GM23338 (cell line): Measurements from ENCODE around the gene FOXP1. TPM values are rescaled to one million over a fixed set of nuclear protein-coding genes. Genes with fewer than 3 reads are reported as not detected.

ENCODE experiments used
- ATAC-seq: fragments of 200-7000 bp; cut with Tn5 transposase; 3 replicates; pipeline ENCODE4 v1.9.1; 2020
- DNase-seq: peaks from one replicate; pipeline ENCODE4 v3.0.0-alpha.2; 2015; ENCODE audit warnings: low spot score
- H2AFZ ChIP-seq: fragments of 200-600 bp; sonication (generic); 2 replicates; pipeline ENCODE4 v1.8.0; 2016; ENCODE audit warnings: antibody characterized with exemption, mild to moderate bottlenecking, moderate library complexity
- H3F3A ChIP-seq: fragments of 200-600 bp; sonication (generic); replicated peaks from 2 replicates; pipeline ENCODE4 v1.8.0; 2017; ENCODE audit warnings: antibody characterized with exemption, mixed run types, low read depth
- H3K27ac ChIP-seq: fragments of 200-600 bp; sonication (generic); 2 replicates; pipeline ENCODE4 v1.6.1; 2016; ENCODE audit warnings: low read depth
- H3K27me3 ChIP-seq: fragments of 200-600 bp; sonication (generic); 2 replicates; pipeline ENCODE4 v1.8.0; 2016; ENCODE audit warnings: mild to moderate bottlenecking, mixed run types, moderate library complexity; ENCODE audit not compliant: insufficient read depth
- H3K36me3 ChIP-seq: fragments of 200-600 bp; sonication (generic); 2 replicates; pipeline ENCODE4 v1.8.0; 2016; ENCODE audit warnings: mild to moderate bottlenecking; ENCODE audit not compliant: insufficient read depth
- H3K4me1 ChIP-seq: fragments of 200-600 bp; sonication (generic); 2 replicates; pipeline ENCODE4 v1.8.0; 2016; ENCODE audit warnings: mild to moderate bottlenecking, moderate library complexity; ENCODE audit not compliant: insufficient read depth
- H3K4me2 ChIP-seq: fragments of 200-600 bp; sonication (generic); 2 replicates; pipeline ENCODE4 v1.7.1; 2017; ENCODE audit warnings: mixed run types
- H3K4me3 ChIP-seq: fragments of 200-600 bp; sonication (generic); 2 replicates; pipeline ENCODE4 v1.6.1; 2016; ENCODE audit warnings: mixed run types
- H3K79me2 ChIP-seq: fragments of 200-600 bp; sonication (generic); replicated peaks from 2 replicates; pipeline ENCODE4 v1.8.0; 2017; ENCODE audit warnings: mild to moderate bottlenecking; ENCODE audit not compliant: insufficient read depth
- H3K9me2 ChIP-seq: fragments of 200-600 bp; sonication (generic); 2 replicates; pipeline ENCODE4 v1.8.0; 2017; ENCODE audit not compliant: insufficient read depth
- H4K20me1 ChIP-seq: fragments of 200-600 bp; sonication (generic); replicated peaks from 2 replicates; pipeline ENCODE4 v1.8.0; 2017; ENCODE audit warnings: mild to moderate bottlenecking; ENCODE audit not compliant: insufficient read depth
- H3K27ac Mint-ChIP-seq: 2 replicates; pipeline ENCODE4 v1.8.0; 2020; ENCODE audit warnings: inconsistent platforms, mild to moderate bottlenecking, moderate library complexity, mixed read lengths
- H3K27me3 Mint-ChIP-seq: 3 replicates; pipeline ENCODE4 v1.8.0; 2022; ENCODE audit warnings: low read depth, mild to moderate bottlenecking, moderate library complexity, mixed read lengths, inconsistent platforms; ENCODE audit not compliant: insufficient read depth, poor library complexity
- H3K36me3 Mint-ChIP-seq: 3 replicates; pipeline ENCODE4 v1.8.0; 2021; ENCODE audit warnings: low read depth, mild to moderate bottlenecking, inconsistent platforms, moderate library complexity, mixed read lengths
- H3K4me1 Mint-ChIP-seq: 3 replicates; pipeline ENCODE4 v1.8.0; 2020; ENCODE audit warnings: mild to moderate bottlenecking, inconsistent platforms, mixed read lengths
- H3K4me3 Mint-ChIP-seq: 3 replicates; pipeline ENCODE4 v1.8.0; 2021; ENCODE audit warnings: moderate library complexity, mild to moderate bottlenecking, inconsistent platforms, mixed read lengths
- H3K9me3 Mint-ChIP-seq: 3 replicates; pipeline ENCODE4 v1.8.0; 2020; ENCODE audit warnings: moderate library complexity, mild to moderate bottlenecking, inconsistent platforms, mixed read lengths
- CREB1 ChIP-seq: fragments of 250-450 bp; sonication (Bioruptor Pico); IDR thresholded peaks from 2 replicates; pipeline ENCODE4 v1.5.0; 2020; ENCODE audit warnings: low read depth, mild to moderate bottlenecking, moderate library complexity
- ETS1 ChIP-seq: IDR thresholded peaks from 2 replicates; pipeline ENCODE4 v1.6.1; 2016; ENCODE audit warnings: antibody characterized with exemption
- EZH2 ChIP-seq: fragments of 200-600 bp; sonication (generic); IDR thresholded peaks from one replicate; pipeline ENCODE4 v1.8.0; 2017; ENCODE audit warnings: antibody characterized with exemption, mild to moderate bottlenecking, low read depth; ENCODE audit not compliant: unreplicated experiment
- EZH2phosphoT487 ChIP-seq: fragments of 200-600 bp; sonication (generic); IDR thresholded peaks from one replicate; pipeline ENCODE4 v1.8.1; 2018; ENCODE audit warnings: antibody characterized with exemption; ENCODE audit not compliant: unreplicated experiment
- JUNB ChIP-seq: IDR thresholded peaks from one replicate; pipeline ENCODE4 v1.6.1; 2016; ENCODE audit warnings: antibody characterized with exemption; ENCODE audit not compliant: unreplicated experiment
- NANOG ChIP-seq: IDR thresholded peaks from 2 replicates; pipeline ENCODE4 v1.6.1; 2016; ENCODE audit warnings: antibody characterized with exemption, borderline replicate concordance
- POLR2AphosphoS5 ChIP-seq: IDR thresholded peaks from 2 replicates; pipeline ENCODE4 v1.6.1; 2016; ENCODE audit warnings: antibody characterized with exemption, low read depth
- REST ChIP-seq: IDR thresholded peaks from one replicate; pipeline ENCODE4 v1.6.1; 2018; ENCODE audit warnings: antibody characterized with exemption; ENCODE audit not compliant: unreplicated experiment
- ZNF114 ChIP-seq: fragments of 250-450 bp; sonication (Bioruptor Pico); IDR thresholded peaks from 2 replicates; pipeline ENCODE4 v1.5.0; 2020; ENCODE audit warnings: mild to moderate bottlenecking, moderate library complexity
- ZNF331 ChIP-seq: fragments of 250-450 bp; sonication (Bioruptor Pico); IDR thresholded peaks from 2 replicates; pipeline ENCODE4 v1.5.0; 2020; ENCODE audit warnings: low read depth, mild to moderate bottlenecking, moderate library complexity
- polyA plus RNA-seq: library from polyadenylated mRNA; unstranded; fragments of >200 nt; fragmentation: Nextera tagmentation; extraction: Ambion mirVana; gene quantifications from 2 replicates; pipeline ENCODE4 v1.2.1, GENCODE V29; 2016
- total RNA-seq: library from RNA; depleted of rRNA; stranded (reverse); fragments of >200 nt; shearing (Covaris generic); gene quantifications from 2 replicates; pipeline ENCODE4 v1.2.3, GENCODE V29; 2014
- TF ChIP-seq, protein P1 (sequence below), 2 experiments: fragments of 200-600 bp in 1 of 2; sonication (generic) in 1 of 2; conservative IDR thresholded peaks; 2 replicates each; pipeline versions ENCODE4 v1.5.1 to v1.6.1; 2016 to 2017; ENCODE audit warnings: antibody characterized with exemption in 2 of 2, low read depth in 2 of 2, mild to moderate bottlenecking in 2 of 2, moderate library complexity in 1 of 2

Gene FOXP1
- total and polyA plus RNA-seq, 2 experiments from 2014 or later, result 32.9 to 35.5 TPM

DNA sequence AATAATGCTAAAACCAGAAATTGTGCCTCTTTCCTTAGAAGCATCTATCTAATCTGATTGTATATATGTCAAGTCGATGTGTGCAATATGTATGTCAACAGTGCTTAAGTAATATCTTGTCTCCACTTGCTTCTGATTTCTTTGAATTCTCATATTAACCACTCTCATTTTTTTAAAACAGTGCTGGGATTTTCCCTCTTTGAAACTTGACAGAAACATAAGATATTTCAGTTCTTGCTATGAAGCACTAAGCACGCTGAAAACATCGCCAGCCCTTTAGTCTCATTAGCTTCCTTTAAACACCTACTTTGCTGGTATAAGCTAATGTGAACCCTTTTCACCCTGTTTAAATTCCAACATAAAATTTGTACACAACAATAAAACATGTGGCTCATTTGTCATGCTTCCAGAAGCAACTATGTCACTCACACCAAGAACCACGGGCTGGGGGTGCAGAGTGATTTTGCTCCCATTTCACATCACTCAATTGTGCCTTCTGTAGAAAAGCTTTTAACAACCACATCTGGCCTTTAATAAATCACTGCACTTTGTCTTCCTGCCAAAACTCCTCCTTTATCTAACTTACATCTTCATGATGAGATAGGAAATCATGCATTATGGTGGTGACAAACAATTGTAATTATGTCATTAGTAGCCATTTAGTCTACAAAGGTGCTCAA lies 185.2 kb downstream of the FOXP1 start:
- H3K36me3 Mint-ChIP-seq, result no peaks in the 10 kb centered on the region
- Histone ChIP-seq H3K27me3 (no peaks in the 10 kb centered on the region), H3K79me2 (no peaks in the 10 kb centered on the region), H3F3A (no peaks in the 10 kb centered on the region), H3K4me2 (no peak overlapping the region), H3K9me2 (no peaks in the 10 kb centered on the region), H3K27ac (no peak overlapping the region), H3K36me3 (no peaks in the 10 kb centered on the region), H3K4me3 (no peak overlapping the region), H3K4me1 (peaks cover 5% of the 10 kb centered on the region), H4K20me1 (no peaks in the 10 kb centered on the region), H2AFZ (no peak overlapping the region)
- no peak for ATAC-seq
- H3K9me3 Mint-ChIP-seq, result no peaks in the 10 kb centered on the region
- peaks cover 13% of the 10 kb centered on the region for H3K4me1 Mint-ChIP-seq
- H3K27me3 Mint-ChIP-seq, result peaks cover 2% of the 10 kb centered on the region
- H3K27ac Mint-ChIP-seq, result no peak overlapping the region
- H3K4me3 Mint-ChIP-seq, result no peak overlapping the region
- TF ChIP-seq, protein P1, sequence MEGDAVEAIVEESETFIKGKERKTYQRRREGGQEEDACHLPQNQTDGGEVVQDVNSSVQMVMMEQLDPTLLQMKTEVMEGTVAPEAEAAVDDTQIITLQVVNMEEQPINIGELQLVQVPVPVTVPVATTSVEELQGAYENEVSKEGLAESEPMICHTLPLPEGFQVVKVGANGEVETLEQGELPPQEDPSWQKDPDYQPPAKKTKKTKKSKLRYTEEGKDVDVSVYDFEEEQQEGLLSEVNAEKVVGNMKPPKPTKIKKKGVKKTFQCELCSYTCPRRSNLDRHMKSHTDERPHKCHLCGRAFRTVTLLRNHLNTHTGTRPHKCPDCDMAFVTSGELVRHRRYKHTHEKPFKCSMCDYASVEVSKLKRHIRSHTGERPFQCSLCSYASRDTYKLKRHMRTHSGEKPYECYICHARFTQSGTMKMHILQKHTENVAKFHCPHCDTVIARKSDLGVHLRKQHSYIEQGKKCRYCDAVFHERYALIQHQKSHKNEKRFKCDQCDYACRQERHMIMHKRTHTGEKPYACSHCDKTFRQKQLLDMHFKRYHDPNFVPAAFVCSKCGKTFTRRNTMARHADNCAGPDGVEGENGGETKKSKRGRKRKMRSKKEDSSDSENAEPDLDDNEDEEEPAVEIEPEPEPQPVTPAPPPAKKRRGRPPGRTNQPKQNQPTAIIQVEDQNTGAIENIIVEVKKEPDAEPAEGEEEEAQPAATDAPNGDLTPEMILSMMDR (conservative IDR thresholded peaks at IDR 0.05; ENCODE audit: low read depth in 2 of 2), result no peak
- TF ChIP-seq CREB1 (CRISPR knock-in tag) (no peak), ETS1 (no peak), ZNF331 (CRISPR knock-in tag) (no peak), REST (no peak), JUNB (no peak), EZH2 (no peak), NANOG (no peak), POLR2AphosphoS5 (no peak), EZH2phosphoT487 (no peak), ZNF114 (CRISPR knock-in tag) (no peak)
- no peak for DNase-seq
